GM08714 (cell line): ENCODE data around the gene CEPT1.

ENCODE experiments used
- H3K4me3 ChIP-seq: fragments of 200-500 bp; sonication (Bioruptor generic); 2 replicates; pipeline ENCODE4 v1.5.1; 2014; ENCODE audit warnings: mild to moderate bottlenecking, low read length, inconsistent platforms
- ZNF274 ChIP-seq: IDR thresholded peaks from 2 replicates; pipeline ENCODE4 v1.6.1; 2012; ENCODE audit warnings: mild to moderate bottlenecking, low read depth, low read length

Gene CEPT1

GRCh38 chr1:111217183-111217910 lies 77.3 kb downstream of the CEPT1 start:
- no peak for TF ChIP-seq ZNF274
- no peak overlapping the region for H3K4me3 ChIP-seq

- TF ChIP-seq ZNF274: no peak
- no peak overlapping the region; the same call in 1 of the 2 replicates for H3K4me3 ChIP-seq
These were observed 78.9 kb downstream of the CEPT1 start for GRCh38 chr1:111218701-111219556.

- H3K4me3 ChIP-seq: peak overlapping the region; percentile 7; the same call in 1 of the 2 replicates
- TF ChIP-seq ZNF274: no peak
These were observed 79.7 kb downstream of the CEPT1 start for GRCh38 chr1:111219557-111220286.

GRCh38 chr1:111220302-111220890 lies 80.4 kb downstream of the CEPT1 start:
- no peak for TF ChIP-seq ZNF274
- peak overlapping the region; percentile 7; the same call in 1 of the 2 replicates for H3K4me3 ChIP-seq

- H3K4me3 ChIP-seq: no peak overlapping the region
- no peak for TF ChIP-seq ZNF274
These were observed 81.2 kb downstream of the CEPT1 start for GRCh38 chr1:111221276-111221632.

- no peak for TF ChIP-seq ZNF274
- H3K4me3 ChIP-seq: peak overlapping the region; percentile 10; the same call in 1 of the 2 replicates
These were observed 81.7 kb downstream of the CEPT1 start for GRCh38 chr1:111221633-111222291.

- H3K4me3 ChIP-seq: peak overlapping the region; percentile 10; the same call in 1 of the 2 replicates
- TF ChIP-seq ZNF274: no peak
These were observed 82.5 kb downstream of the CEPT1 start for GRCh38 chr1:111222308-111223125.

GRCh38 chr1:111223126-111223685 lies 83.2 kb downstream of the CEPT1 start:
- H3K4me3 ChIP-seq: no peak overlapping the region
- no peak for TF ChIP-seq ZNF274

GRCh38 chr1:111225091-111225490 lies 85.1 kb downstream of the CEPT1 start:
- TF ChIP-seq ZNF274: no peak

GRCh38 chr1:111225717-111226400 lies 85.8 kb downstream of the CEPT1 start:
- no peak for TF ChIP-seq ZNF274
- H3K4me3 ChIP-seq: no peak overlapping the region

More at GRCh38 chr1:111225091-111225490, 85.1 kb downstream of the CEPT1 start:
- no peak overlapping the region for H3K4me3 ChIP-seq

- no peak within 1 kb of the TSS for H3K4me3 ChIP-seq
- TF ChIP-seq ZNF274: no peak
These were observed 87.4 kb downstream of the CEPT1 start, which contains the start of gene CHI3L2 for GRCh38 chr1:111227434-111227833. Gene CHI3L2 (plus strand): TSS chr1:111227713. CDS start chr1:111227730, 17 bp downstream.

GRCh38 chr1:111227851-111228747 lies 88.1 kb downstream of the CEPT1 start:
- no peak overlapping the region for H3K4me3 ChIP-seq
- TF ChIP-seq ZNF274: no peak
